H9 (cell line): ENCODE results near the gene MYEF2. TPM values are rescaled to one million over a fixed set of nuclear protein-coding genes. Genes with fewer than 3 reads are reported as not detected.
A peak's percentile ranks its signal among the peaks of the same experiment; 100 is the strongest.

ENCODE experiments used
- DNase-seq: peaks from one replicate; pipeline ENCODE4 v3.0.0-alpha.2; 2017
- H2AFZ ChIP-seq: one replicate; pipeline ENCODE4 v1.6.1; 2013; ENCODE audit warnings: mild to moderate bottlenecking, low read length, control low read depth, moderate library complexity
- H2AK5ac ChIP-seq: 2 replicates; pipeline ENCODE4 v1.6.1; 2013; ENCODE audit warnings: low read length, control low read depth, mixed read lengths; ENCODE audit not compliant: insufficient read length
- H2BK120ac ChIP-seq: one replicate; pipeline ENCODE4 v1.6.1; 2013; ENCODE audit warnings: low read depth, mild to moderate bottlenecking, low read length, control low read depth, inconsistent platforms; ENCODE audit not compliant: poor library complexity, severe bottlenecking
- H2BK12ac ChIP-seq: 2 replicates; pipeline ENCODE4 v1.6.1; 2013; ENCODE audit warnings: low read length, control low read depth, mixed read lengths, low read depth; ENCODE audit not compliant: insufficient read length
- H2BK15ac ChIP-seq: 2 replicates; pipeline ENCODE4 v1.6.1; 2013; ENCODE audit warnings: low read depth, low read length, control low read depth
- H2BK20ac ChIP-seq: one replicate; pipeline ENCODE4 v1.6.1; 2013; ENCODE audit warnings: low read depth, mild to moderate bottlenecking, low read length, control low read depth, inconsistent platforms; ENCODE audit not compliant: poor library complexity, severe bottlenecking
- H2BK5ac ChIP-seq: 2 replicates; pipeline ENCODE4 v1.6.1; 2013; ENCODE audit warnings: low read length, control low read depth, mixed read lengths; ENCODE audit not compliant: insufficient read length
- H3K14ac ChIP-seq: 2 replicates; pipeline ENCODE4 v1.6.1; 2013; ENCODE audit warnings: low read length, control low read depth; ENCODE audit not compliant: insufficient read depth
- H3K18ac ChIP-seq: 2 replicates; pipeline ENCODE4 v1.6.1; 2013; ENCODE audit warnings: low read depth, mild to moderate bottlenecking, mixed read lengths, low read length, control low read depth; ENCODE audit not compliant: insufficient read length
- H3K23ac ChIP-seq: 2 replicates; pipeline ENCODE4 v1.6.1; 2013; ENCODE audit warnings: low read length, control low read depth, mixed read lengths, low read depth; ENCODE audit not compliant: insufficient read length
- H3K23me2 ChIP-seq: 2 replicates; pipeline ENCODE4 v1.6.1; 2013; ENCODE audit warnings: low read depth, mild to moderate bottlenecking, mixed read lengths, low read length, control low read depth; ENCODE audit not compliant: insufficient read length, poor library complexity, severe bottlenecking
- H3K27ac ChIP-seq: 2 replicates; pipeline ENCODE4 v1.5.1; 2013; ENCODE audit warnings: low read length, control low read depth, mixed read lengths, low read depth; ENCODE audit not compliant: insufficient read length
- H3K27me3 ChIP-seq: 2 replicates; pipeline ENCODE4 v1.6.1; 2013; ENCODE audit warnings: low read length, control low read depth, inconsistent platforms; ENCODE audit not compliant: insufficient read depth
- H3K4ac ChIP-seq: 2 replicates; pipeline ENCODE4 v1.6.1; 2013; ENCODE audit warnings: low read depth, mild to moderate bottlenecking, control low read depth, inconsistent platforms, low read length, moderate library complexity
- H3K4me1 ChIP-seq: 2 replicates; pipeline ENCODE4 v1.6.1; 2013; ENCODE audit warnings: low read length, control low read depth, inconsistent platforms; ENCODE audit not compliant: insufficient read depth
- H3K4me2 ChIP-seq: 2 replicates; pipeline ENCODE4 v1.6.1; 2013; ENCODE audit warnings: low read length, control low read depth, mixed read lengths; ENCODE audit not compliant: insufficient read length, insufficient read depth
- H3K56ac ChIP-seq: 2 replicates; pipeline ENCODE4 v1.6.1; 2013; ENCODE audit warnings: low read depth, mild to moderate bottlenecking, mixed read lengths, low read length, control low read depth; ENCODE audit not compliant: insufficient read length
- H3K79me1 ChIP-seq: 2 replicates; pipeline ENCODE4 v1.6.1; 2013; ENCODE audit warnings: low read depth, mild to moderate bottlenecking, moderate library complexity, low read length, control low read depth, inconsistent platforms; ENCODE audit not compliant: insufficient read depth, poor library complexity, severe bottlenecking
- H3K79me2 ChIP-seq: 2 replicates; pipeline ENCODE4 v1.6.1; 2013; ENCODE audit warnings: low read length, control low read depth, inconsistent platforms; ENCODE audit not compliant: insufficient read depth
- H3K9ac ChIP-seq: 2 replicates; pipeline ENCODE4 v1.6.1; 2013; ENCODE audit warnings: low read length, control low read depth, mixed read lengths; ENCODE audit not compliant: insufficient read length; ENCODE audit errors: extremely low read depth
- H3K9me3 ChIP-seq: one replicate; pipeline ENCODE4 v1.6.1; 2013; ENCODE audit warnings: low read depth, low read length, inconsistent platforms; ENCODE audit not compliant: control insufficient read depth
- H3T11ph ChIP-seq: one replicate; pipeline ENCODE4 v1.6.1; 2013; ENCODE audit warnings: mild to moderate bottlenecking, low read length, control low read depth, inconsistent platforms
- H4K20me1 ChIP-seq: one replicate; pipeline ENCODE4 v1.6.1; 2013; ENCODE audit not compliant: control insufficient read depth, insufficient read length, insufficient read depth
- H4K5ac ChIP-seq: 2 replicates; pipeline ENCODE4 v1.6.1; 2013; ENCODE audit warnings: low read depth, mild to moderate bottlenecking, mixed read lengths, low read length, control low read depth; ENCODE audit not compliant: insufficient read length
- H4K8ac ChIP-seq: replicated peaks from 2 replicates; pipeline ENCODE4 v1.6.1; 2013; ENCODE audit warnings: low read length, control low read depth, mixed read lengths, low read depth; ENCODE audit not compliant: insufficient read length
- H4K91ac ChIP-seq: 2 replicates; pipeline ENCODE4 v1.6.1; 2013; ENCODE audit warnings: low read depth, mild to moderate bottlenecking, moderate library complexity, mixed read lengths, low read length, control low read depth; ENCODE audit not compliant: insufficient read length
- H3K27ac Mint-ChIP-seq, 3 experiments: 2 replicates in 2 of 3; 3 replicates in 1 of 3; pipeline ENCODE4 v1.8.0; 2020 to 2021; ENCODE audit warnings: mixed read lengths in 3 of 3, mild to moderate bottlenecking in 1 of 3, moderate library complexity in 1 of 3
- H3K27me3 Mint-ChIP-seq: 2 replicates; pipeline ENCODE4 v1.8.0; 2021; ENCODE audit warnings: low read depth, mild to moderate bottlenecking, moderate library complexity, mixed read lengths
- H3K36me3 Mint-ChIP-seq, 3 experiments: 2 replicates in 2 of 3; 3 replicates in 1 of 3; pipeline ENCODE4 v1.8.0; 2020 to 2021; ENCODE audit warnings: low read depth in 3 of 3, mixed read lengths in 3 of 3; ENCODE audit not compliant: insufficient read depth in 1 of 3
- H3K4me1 Mint-ChIP-seq, 2 experiments: 2 replicates each; pipeline ENCODE4 v1.8.0; 2020; ENCODE audit warnings: mixed read lengths in 2 of 2
- H3K4me3 Mint-ChIP-seq, 2 experiments: 2 replicates in 1 of 2; 3 replicates in 1 of 2; pipeline ENCODE4 v1.8.0; 2020 to 2021; ENCODE audit warnings: mild to moderate bottlenecking in 2 of 2, mixed read lengths in 2 of 2, moderate library complexity in 1 of 2
- H3K9me3 Mint-ChIP-seq, 2 experiments: 2 replicates in 1 of 2; 3 replicates in 1 of 2; pipeline ENCODE4 v1.8.0; 2020; ENCODE audit warnings: mild to moderate bottlenecking in 2 of 2, mixed read lengths in 2 of 2, moderate library complexity in 1 of 2
- WGBS: extraction: QIAGEN DNeasy Blood & Tissue Kit; methylation state at CpG from one replicate; pipeline ENCODE4 v1.1.7; 2013; ENCODE audit warnings: missing lambda C conversion rate, low lambda C conversion rate, mixed read lengths; ENCODE audit not compliant: insufficient read length; ENCODE audit errors: extremely low coverage; 5-methylcytosine and 5-hydroxymethylcytosine counted together
- total RNA-seq: library from RNA; stranded (reverse); gene quantifications from 2 replicates; pipeline ENCODE4 v1.2.1, GENCODE V29; 2021
- TF ChIP-seq, protein P1 (sequence below): fragments of 200-600 bp; sonication (generic); conservative IDR thresholded peaks from 3 replicates; pipeline ENCODE4 v1.8.0; 2021; ENCODE audit warnings: antibody characterized with exemption, mild to moderate bottlenecking

MYEF2 gene
- total RNA-seq, 1 experiment from 2014 or later, result 85.2 TPM

DNA sequence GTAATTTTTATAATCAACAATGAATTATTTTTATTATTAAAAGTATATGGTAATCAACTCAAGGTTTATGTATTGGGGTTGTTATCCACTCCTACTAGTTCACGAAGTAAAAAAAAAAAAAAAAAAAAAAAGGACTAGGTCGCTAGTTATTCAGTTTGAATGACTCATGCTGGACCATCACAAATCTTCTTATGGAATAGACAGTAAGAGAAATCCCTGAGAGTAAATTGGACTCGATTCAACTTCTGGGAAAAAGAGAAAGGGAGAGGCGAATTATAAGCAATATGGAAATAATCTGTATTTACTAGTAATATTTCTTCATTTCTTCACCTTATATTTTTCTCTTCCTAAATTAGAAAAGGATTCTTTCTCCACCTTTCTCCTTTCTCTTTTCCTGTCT lies 2.0 kb downstream of the MYEF2 start:
- Histone ChIP-seq H4K20me1 (no peaks in the 10 kb centered on the region), H2BK120ac (no peak overlapping the region), H3K27me3 (no peaks in the 10 kb centered on the region), H3K4me1 (peaks cover 2% of the 10 kb centered on the region; the same call in 1 of the 2 replicates), H2BK5ac (no peak overlapping the region), H3K18ac (no peak overlapping the region), H3K4me2 (no peak overlapping the region), H4K91ac (no peak overlapping the region), H3K79me2 (peaks cover 30% of the 10 kb centered on the region; the same call in 1 of the 2 replicates), H3K23ac (no peak overlapping the region), H3K56ac (no peak overlapping the region), H3T11ph (no peak overlapping the region), H2BK12ac (no peak overlapping the region), H3K9me3 (no peaks in the 10 kb centered on the region), H4K8ac (no peak overlapping the region), H3K4ac (no peak overlapping the region), H3K27ac (no peak overlapping the region), H2AFZ (no peak overlapping the region), H3K79me1 (no peaks in the 10 kb centered on the region), H2BK20ac (no peak overlapping the region), H3K9ac (no peak overlapping the region), H3K23me2 (no peaks in the 10 kb centered on the region), H2BK15ac (no peak overlapping the region), H4K5ac (no peak overlapping the region), H3K14ac (no peak overlapping the region), H2AK5ac (no peak overlapping the region)
- H3K9me3 Mint-ChIP-seq, result no peaks in the 10 kb centered on the region
- peaks cover 70 to 71% of the 10 kb centered on the region in 2 experiments for H3K4me1 Mint-ChIP-seq
- H3K4me3 Mint-ChIP-seq, result peak overlapping the region; percentile 59 to 90; a peak in 3 of 5 replicates
- no peak overlapping the region for H3K27ac Mint-ChIP-seq
- TF ChIP-seq, protein P1, sequence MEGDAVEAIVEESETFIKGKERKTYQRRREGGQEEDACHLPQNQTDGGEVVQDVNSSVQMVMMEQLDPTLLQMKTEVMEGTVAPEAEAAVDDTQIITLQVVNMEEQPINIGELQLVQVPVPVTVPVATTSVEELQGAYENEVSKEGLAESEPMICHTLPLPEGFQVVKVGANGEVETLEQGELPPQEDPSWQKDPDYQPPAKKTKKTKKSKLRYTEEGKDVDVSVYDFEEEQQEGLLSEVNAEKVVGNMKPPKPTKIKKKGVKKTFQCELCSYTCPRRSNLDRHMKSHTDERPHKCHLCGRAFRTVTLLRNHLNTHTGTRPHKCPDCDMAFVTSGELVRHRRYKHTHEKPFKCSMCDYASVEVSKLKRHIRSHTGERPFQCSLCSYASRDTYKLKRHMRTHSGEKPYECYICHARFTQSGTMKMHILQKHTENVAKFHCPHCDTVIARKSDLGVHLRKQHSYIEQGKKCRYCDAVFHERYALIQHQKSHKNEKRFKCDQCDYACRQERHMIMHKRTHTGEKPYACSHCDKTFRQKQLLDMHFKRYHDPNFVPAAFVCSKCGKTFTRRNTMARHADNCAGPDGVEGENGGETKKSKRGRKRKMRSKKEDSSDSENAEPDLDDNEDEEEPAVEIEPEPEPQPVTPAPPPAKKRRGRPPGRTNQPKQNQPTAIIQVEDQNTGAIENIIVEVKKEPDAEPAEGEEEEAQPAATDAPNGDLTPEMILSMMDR, result no peak
- WGBS, result no CpG with 5 or more reads among the region's 4 CpGs
- DNase-seq, result no peak
- peaks cover 0 to 5% (median 0%) of the 10 kb centered on the region in 3 experiments; a peak in 4 of 7 replicates for H3K36me3 Mint-ChIP-seq
- no peaks in the 10 kb centered on the region for H3K27me3 Mint-ChIP-seq
